ENCODE results near the gene RIC8A. TPM values are rescaled to one million over a fixed set of nuclear protein-coding genes. Genes with fewer than 3 reads are reported as not detected.
"Not testable (repeated sequence)": the region's sequence is repeated elsewhere in the genome, so short reads cannot be mapped to it uniquely, and the experiment has no call there.

RIC8A gene
- total RNA-seq, 1 experiment from 2014 or later, result 56.2 TPM

GRCh38 chr11:238346-238745, 30.8 kb downstream of the RIC8A start:
- Histone ChIP-seq H3K9ac (ENCODE audit: low read length) (peak overlapping the region; percentile 96), H3K4me1 (ENCODE audit: low read length) (peaks cover 24% of the 10 kb centered on the region), H3K4me2 (ENCODE audit: low read depth, low read length, poor library complexity, severe bottlenecking) (peak overlapping the region; percentile 97), H3K79me2 (ENCODE audit: low read length) (peaks cover 77% of the 10 kb centered on the region), H3K36me3 (ENCODE audit: insufficient read depth, low read length) (peaks cover 23% of the 10 kb centered on the region; the same call in 1 of the 2 replicates), H3K4me3 (ENCODE audit: low read length) (peak overlapping the region; percentile 98)
- not testable (repeated sequence) for H3K27ac ChIP-seq (ENCODE audit: low read length); H3K9me2 ChIP-seq (replicated peaks; ENCODE audit: insufficient read depth, low read length); H3K27me3 ChIP-seq (ENCODE audit: low read length); H3K9me3 ChIP-seq (ENCODE audit: low read length); H4K20me1 ChIP-seq (ENCODE audit: insufficient read depth, low read depth, low read length); DNase-seq; H2AFZ ChIP-seq (ENCODE audit: low read length)

GRCh38 chr11:240315-240714, 32.8 kb downstream of the RIC8A start:
- Histone ChIP-seq H4K20me1 (ENCODE audit: insufficient read depth, low read depth, low read length) (peaks cover 3% of the 10 kb centered on the region; the same call in 1 of the 2 replicates), H3K9me2 (replicated peaks; ENCODE audit: insufficient read depth, low read length) (no peaks in the 10 kb centered on the region), H3K4me1 (ENCODE audit: low read length) (peaks cover 19% of the 10 kb centered on the region), H3K4me3 (ENCODE audit: low read length) (no peak overlapping the region), H3K36me3 (ENCODE audit: insufficient read depth, low read length) (peaks cover 35% of the 10 kb centered on the region; the same call in 1 of the 2 replicates), H2AFZ (ENCODE audit: low read length) (no peak overlapping the region), H3K27me3 (ENCODE audit: low read length) (no peaks in the 10 kb centered on the region), H3K27ac (ENCODE audit: low read length) (no peak overlapping the region), H3K9ac (ENCODE audit: low read length) (no peak overlapping the region), H3K4me2 (ENCODE audit: low read depth, low read length, poor library complexity, severe bottlenecking) (no peak overlapping the region), H3K9me3 (ENCODE audit: low read length) (no peaks in the 10 kb centered on the region), H3K79me2 (ENCODE audit: low read length) (peaks cover 66% of the 10 kb centered on the region)
- no peak for DNase-seq

GRCh38 chr11:241634-242033, 34.1 kb downstream of the RIC8A start:
- H3K36me3 ChIP-seq (ENCODE audit: insufficient read depth, low read length), result peaks cover 40% of the 10 kb centered on the region; the same call in 1 of the 2 replicates
- H3K9ac ChIP-seq (ENCODE audit: low read length), result no peak overlapping the region
- peaks cover 14% of the 10 kb centered on the region for H3K4me1 ChIP-seq (ENCODE audit: low read length)
- no peak for DNase-seq
- H4K20me1 ChIP-seq (ENCODE audit: insufficient read depth, low read depth, low read length), result peaks cover 3% of the 10 kb centered on the region; the same call in 1 of the 2 replicates
- H3K4me2 ChIP-seq (ENCODE audit: low read depth, low read length, poor library complexity, severe bottlenecking), result no peak overlapping the region
- H3K9me3 ChIP-seq (ENCODE audit: low read length), result no peaks in the 10 kb centered on the region
- no peaks in the 10 kb centered on the region for H3K9me2 ChIP-seq (replicated peaks; ENCODE audit: insufficient read depth, low read length)
- no peaks in the 10 kb centered on the region for H3K27me3 ChIP-seq (ENCODE audit: low read length)
- peaks cover 59% of the 10 kb centered on the region for H3K79me2 ChIP-seq (ENCODE audit: low read length)
- H3K4me3 ChIP-seq (ENCODE audit: low read length), result no peak overlapping the region
- no peak overlapping the region for H2AFZ ChIP-seq (ENCODE audit: low read length)
- no peak overlapping the region for H3K27ac ChIP-seq (ENCODE audit: low read length)

- Histone ChIP-seq H3K9me3 (ENCODE audit: low read length) (no peaks in the 10 kb centered on the region), H3K27ac (ENCODE audit: low read length) (no peak overlapping the region), H3K4me3 (ENCODE audit: low read length) (no peak overlapping the region), H3K4me2 (ENCODE audit: low read depth, low read length, poor library complexity, severe bottlenecking) (no peak overlapping the region), H3K9ac (ENCODE audit: low read length) (no peak overlapping the region), H3K27me3 (ENCODE audit: low read length) (no peaks in the 10 kb centered on the region), H3K79me2 (ENCODE audit: low read length) (peaks cover 33% of the 10 kb centered on the region), H2AFZ (ENCODE audit: low read length) (no peak overlapping the region), H4K20me1 (ENCODE audit: insufficient read depth, low read depth, low read length) (0 out of 2 replicates have a peak, but pooled peaks cover 3% of the 10 kb centered on the region), H3K4me1 (ENCODE audit: low read length) (no peaks in the 10 kb centered on the region), H3K36me3 (ENCODE audit: insufficient read depth, low read length) (peaks cover 43% of the 10 kb centered on the region; the same call in 1 of the 2 replicates), H3K9me2 (replicated peaks; ENCODE audit: insufficient read depth, low read length) (no peaks in the 10 kb centered on the region)
- DNase-seq, result no peak
Observed at GRCh38 chr11:244376-244775, 36.9 kb downstream of the RIC8A start.

- no peaks in the 10 kb centered on the region for H3K4me1 ChIP-seq (ENCODE audit: low read length)
- H2AFZ ChIP-seq (ENCODE audit: low read length), result no peak overlapping the region
- H3K9me3 ChIP-seq (ENCODE audit: low read length), result no peaks in the 10 kb centered on the region
- H3K36me3 ChIP-seq (ENCODE audit: insufficient read depth, low read length), result peaks cover 39% of the 10 kb centered on the region; the same call in 1 of the 2 replicates
- H3K27ac ChIP-seq (ENCODE audit: low read length), result no peak overlapping the region
- DNase-seq, result no peak
- H3K9me2 ChIP-seq (replicated peaks; ENCODE audit: insufficient read depth, low read length), result no peaks in the 10 kb centered on the region
- no peaks in the 10 kb centered on the region for H3K79me2 ChIP-seq (ENCODE audit: low read length)
- H4K20me1 ChIP-seq (ENCODE audit: insufficient read depth, low read depth, low read length), result peaks cover 9% of the 10 kb centered on the region
- no peak overlapping the region for H3K4me2 ChIP-seq (ENCODE audit: low read depth, low read length, poor library complexity, severe bottlenecking)
- H3K27me3 ChIP-seq (ENCODE audit: low read length), result no peaks in the 10 kb centered on the region
- H3K4me3 ChIP-seq (ENCODE audit: low read length), result no peak overlapping the region
- H3K9ac ChIP-seq (ENCODE audit: low read length), result no peak overlapping the region
Observed at GRCh38 chr11:249062-249461, 41.6 kb downstream of the RIC8A start.

GRCh38 chr11:250274-250673, 42.8 kb downstream of the RIC8A start:
- H3K27ac ChIP-seq (ENCODE audit: low read length), result no peak overlapping the region
- H3K9me3 ChIP-seq (ENCODE audit: low read length), result no peaks in the 10 kb centered on the region
- H4K20me1 ChIP-seq (ENCODE audit: insufficient read depth, low read depth, low read length), result peaks cover 9% of the 10 kb centered on the region
- H2AFZ ChIP-seq (ENCODE audit: low read length), result no peak overlapping the region
- H3K9ac ChIP-seq (ENCODE audit: low read length), result no peak overlapping the region
- no peak overlapping the region for H3K4me2 ChIP-seq (ENCODE audit: low read depth, low read length, poor library complexity, severe bottlenecking)
- H3K4me3 ChIP-seq (ENCODE audit: low read length), result no peak overlapping the region
- H3K36me3 ChIP-seq (ENCODE audit: insufficient read depth, low read length), result peaks cover 31% of the 10 kb centered on the region; the same call in 1 of the 2 replicates
- no peaks in the 10 kb centered on the region for H3K4me1 ChIP-seq (ENCODE audit: low read length)
- no peak for DNase-seq
- H3K27me3 ChIP-seq (ENCODE audit: low read length), result no peaks in the 10 kb centered on the region
- no peaks in the 10 kb centered on the region for H3K79me2 ChIP-seq (ENCODE audit: low read length)
- H3K9me2 ChIP-seq (replicated peaks; ENCODE audit: insufficient read depth, low read length), result no peaks in the 10 kb centered on the region

- no peak overlapping the region for H3K4me3 ChIP-seq (ENCODE audit: low read length)
- H3K27ac ChIP-seq (ENCODE audit: low read length), result no peak overlapping the region
- H3K4me1 ChIP-seq (ENCODE audit: low read length), result no peaks in the 10 kb centered on the region
- H3K9me3 ChIP-seq (ENCODE audit: low read length), result no peaks in the 10 kb centered on the region
- H3K9ac ChIP-seq (ENCODE audit: low read length), result no peak overlapping the region
- H3K36me3 ChIP-seq (ENCODE audit: insufficient read depth, low read length), result peaks cover 30% of the 10 kb centered on the region; the same call in 1 of the 2 replicates
- no peak overlapping the region for H2AFZ ChIP-seq (ENCODE audit: low read length)
- no peak overlapping the region for H3K4me2 ChIP-seq (ENCODE audit: low read depth, low read length, poor library complexity, severe bottlenecking)
- H3K79me2 ChIP-seq (ENCODE audit: low read length), result no peaks in the 10 kb centered on the region
- DNase-seq, result peak; percentile 84
- no peaks in the 10 kb centered on the region for H3K27me3 ChIP-seq (ENCODE audit: low read length)
- peaks cover 9% of the 10 kb centered on the region for H4K20me1 ChIP-seq (ENCODE audit: insufficient read depth, low read depth, low read length)
- no peaks in the 10 kb centered on the region for H3K9me2 ChIP-seq (replicated peaks; ENCODE audit: insufficient read depth, low read length)
Observed at GRCh38 chr11:250740-251299, 43.3 kb downstream of the RIC8A start.

- Histone ChIP-seq H3K4me1 (ENCODE audit: low read length) (no peaks in the 10 kb centered on the region; the same call in 1 of the 2 replicates), H3K79me2 (ENCODE audit: low read length) (no peaks in the 10 kb centered on the region), H2AFZ (ENCODE audit: low read length) (no peak overlapping the region), H3K27me3 (ENCODE audit: low read length) (no peaks in the 10 kb centered on the region), H3K4me2 (ENCODE audit: low read depth, low read length, poor library complexity, severe bottlenecking) (no peak overlapping the region), H3K27ac (ENCODE audit: low read length) (no peak overlapping the region), H3K36me3 (ENCODE audit: insufficient read depth, low read length) (peaks cover 26% of the 10 kb centered on the region; the same call in 1 of the 2 replicates), H3K9ac (ENCODE audit: low read length) (no peak overlapping the region), H3K9me3 (ENCODE audit: low read length) (no peaks in the 10 kb centered on the region), H3K4me3 (ENCODE audit: low read length) (no peak overlapping the region), H4K20me1 (ENCODE audit: insufficient read depth, low read depth, low read length) (peaks cover 9% of the 10 kb centered on the region), H3K9me2 (replicated peaks; ENCODE audit: insufficient read depth, low read length) (no peaks in the 10 kb centered on the region)
- no peak for DNase-seq
Observed at GRCh38 chr11:251550-251949, 44.0 kb downstream of the RIC8A start.

All from Karpas-422 (cell line).